Epithelial cell of esophagus (primary cell): ENCODE data around the gene LRRC14B.
A peak's percentile ranks its signal among the peaks of the same experiment; 100 is the strongest.
"Not testable (repeated sequence)": the region's sequence is repeated elsewhere in the genome, so short reads cannot be mapped to it uniquely, and the experiment has no call there.

Source experiments
- DNase-seq: peaks from one replicate; pipeline ENCODE4 v3.0.0; 2010; ENCODE audit warnings: low read depth
- H3K4me3 ChIP-seq: 2 replicates; pipeline ENCODE4 v1.5.1; 2011; ENCODE audit warnings: mild to moderate bottlenecking, low read length, control low read depth
- CTCF ChIP-seq: IDR thresholded peaks from 2 replicates; pipeline ENCODE4 v1.5.1; 2011; ENCODE audit warnings: low read depth, mild to moderate bottlenecking, low read length, control low read depth, inconsistent platforms; ENCODE audit not compliant: insufficient read depth; ENCODE audit errors: missing control alignments

The LRRC14B gene

GRCh38 chr5:164244-164643 lies 27.1 kb upstream of the LRRC14B start:
- no peak overlapping the region for H3K4me3 ChIP-seq
- TF ChIP-seq CTCF, result no peak
- no peak for DNase-seq

- not testable (repeated sequence) for H3K4me3 ChIP-seq, DNase-seq
Observed at GRCh38 chr5:164783-165182, 26.5 kb upstream of the LRRC14B start.

GRCh38 chr5:166441-167372 lies 24.6 kb upstream of the LRRC14B start:
- no peak for TF ChIP-seq CTCF
- H3K4me3 ChIP-seq, result no peak overlapping the region
- DNase-seq, result no peak

GRCh38 chr5:167511-167910 lies 23.8 kb upstream of the LRRC14B start:
- H3K4me3 ChIP-seq, result no peak overlapping the region
- DNase-seq, result no peak
- TF ChIP-seq CTCF, result no peak

- DNase-seq, result peak; percentile 15
- H3K4me3 ChIP-seq, result no peak overlapping the region
- no peak for TF ChIP-seq CTCF
Observed at GRCh38 chr5:167982-168660, 23.2 kb upstream of the LRRC14B start.

GRCh38 chr5:169071-169727 lies 22.1 kb upstream of the LRRC14B start:
- DNase-seq, result no peak
- H3K4me3 ChIP-seq, result no peak overlapping the region
- TF ChIP-seq CTCF, result no peak

- no peak overlapping the region for H3K4me3 ChIP-seq
- TF ChIP-seq CTCF, result no peak
- DNase-seq, result no peak
Observed at GRCh38 chr5:169728-170094, 21.6 kb upstream of the LRRC14B start.
